DOHH2 (cell line): ENCODE results near the gene OR10H4.
"Not testable (repeated sequence)": the region's sequence is repeated elsewhere in the genome, so short reads cannot be mapped to it uniquely, and the experiment has no call there.

Experiments
- H3F3A ChIP-seq: fragments of 200-600 bp; sonication (generic), shearing (Covaris generic); 2 replicates; pipeline ENCODE4 v1.6.0; 2016; ENCODE audit warnings: antibody characterized with exemption, mild to moderate bottlenecking; ENCODE audit not compliant: control insufficient read depth, insufficient read depth
- H3K27ac ChIP-seq: fragments of 200-600 bp; sonication (generic); 2 replicates; pipeline ENCODE4 v1.5.1; 2014; ENCODE audit warnings: low read depth, mild to moderate bottlenecking, low read length, moderate library complexity
- H3K27me3 ChIP-seq: fragments of 200-600 bp; sonication (generic); 2 replicates; pipeline ENCODE4 v1.6.1; 2014; ENCODE audit warnings: mild to moderate bottlenecking, low read length, mixed read lengths; ENCODE audit not compliant: control insufficient read depth
- H3K36me3 ChIP-seq: fragments of 200-600 bp; sonication (generic); 2 replicates; pipeline ENCODE4 v1.6.1; 2014; ENCODE audit warnings: mild to moderate bottlenecking, low read length, moderate library complexity, mixed read lengths; ENCODE audit not compliant: control insufficient read depth
- H3K4me1 ChIP-seq: fragments of 200-600 bp; sonication (generic); 2 replicates; pipeline ENCODE4 v1.6.1; 2014; ENCODE audit warnings: mild to moderate bottlenecking, low read length, mixed read lengths; ENCODE audit not compliant: control insufficient read depth
- H3K4me2 ChIP-seq: fragments of 200-600 bp; sonication (generic); 2 replicates; pipeline ENCODE4 v1.6.0; 2014; ENCODE audit warnings: mild to moderate bottlenecking, low read length, moderate library complexity
- H3K4me3 ChIP-seq: fragments of 200-600 bp; sonication (generic); 2 replicates; pipeline ENCODE4 v1.5.1; 2014; ENCODE audit warnings: mild to moderate bottlenecking, low read length, mixed read lengths
- H3K79me2 ChIP-seq: fragments of 200-600 bp; sonication (generic); 2 replicates; pipeline ENCODE4 v1.6.1; 2014; ENCODE audit warnings: mild to moderate bottlenecking, low read length, mixed read lengths; ENCODE audit not compliant: control insufficient read depth
- H3K9me2 ChIP-seq: fragments of 200-600 bp; sonication (generic); replicated peaks from 2 replicates; pipeline ENCODE4 v1.6.1; 2014; ENCODE audit warnings: mild to moderate bottlenecking, low read length, mixed read lengths; ENCODE audit not compliant: control insufficient read depth
- H3K9me3 ChIP-seq: fragments of 200-600 bp; sonication (generic); 2 replicates; pipeline ENCODE4 v1.6.1; 2014; ENCODE audit warnings: antibody characterized with exemption, low read length, mixed read lengths; ENCODE audit not compliant: control insufficient read depth, insufficient read depth
- H4K20me1 ChIP-seq: fragments of 200-600 bp; sonication (generic); 2 replicates; pipeline ENCODE4 v1.6.0; 2014; ENCODE audit warnings: low read depth, mild to moderate bottlenecking, antibody characterized with exemption, low read length, moderate library complexity; ENCODE audit not compliant: control insufficient read depth, insufficient read depth
- CTCF ChIP-seq: fragments of 200-600 bp; sonication (generic); IDR thresholded peaks from one replicate; pipeline ENCODE4 v1.5.1; 2014; ENCODE audit warnings: antibody characterized with exemption, mild to moderate bottlenecking, low read depth, low read length; ENCODE audit not compliant: poor library complexity, severe bottlenecking
- EZH2phosphoT487 ChIP-seq: fragments of 200-600 bp; sonication (generic); IDR thresholded peaks from 2 replicates; pipeline ENCODE4 v1.6.1; 2017; ENCODE audit warnings: borderline replicate concordance, mild to moderate bottlenecking, antibody characterized with exemption, low read length, moderate library complexity, mixed read lengths

Gene OR10H4

GRCh38 chr19:15928321-15928720 lies 20.5 kb upstream of the OR10H4 start:
- H3K9me2 ChIP-seq, result no peaks in the 10 kb centered on the region
- no peak overlapping the region for H3K4me2 ChIP-seq
- TF ChIP-seq EZH2phosphoT487, result no peak
- no peak for TF ChIP-seq CTCF
- 0 out of 2 replicates have a peak, but pooled peaks cover 2% of the 10 kb centered on the region for H3K27me3 ChIP-seq
- no peak overlapping the region for H3K27ac ChIP-seq
- H3K36me3 ChIP-seq, result no peaks in the 10 kb centered on the region
- H3K4me3 ChIP-seq, result no peak overlapping the region
- H3K4me1 ChIP-seq, result no peaks in the 10 kb centered on the region
- H3K79me2 ChIP-seq, result no peaks in the 10 kb centered on the region
- H3F3A ChIP-seq, result no peaks in the 10 kb centered on the region
- H3K9me3 ChIP-seq, result no peaks in the 10 kb centered on the region
- H4K20me1 ChIP-seq, result no peaks in the 10 kb centered on the region

GRCh38 chr19:15933761-15934331 lies 15.0 kb upstream of the OR10H4 start:
- not testable (repeated sequence) for H3K4me3 ChIP-seq, H3K79me2 ChIP-seq, H4K20me1 ChIP-seq, H3K4me2 ChIP-seq, H3K9me3 ChIP-seq, H3F3A ChIP-seq, H3K4me1 ChIP-seq, H3K27ac ChIP-seq, H3K9me2 ChIP-seq, H3K27me3 ChIP-seq, H3K36me3 ChIP-seq

DNA sequence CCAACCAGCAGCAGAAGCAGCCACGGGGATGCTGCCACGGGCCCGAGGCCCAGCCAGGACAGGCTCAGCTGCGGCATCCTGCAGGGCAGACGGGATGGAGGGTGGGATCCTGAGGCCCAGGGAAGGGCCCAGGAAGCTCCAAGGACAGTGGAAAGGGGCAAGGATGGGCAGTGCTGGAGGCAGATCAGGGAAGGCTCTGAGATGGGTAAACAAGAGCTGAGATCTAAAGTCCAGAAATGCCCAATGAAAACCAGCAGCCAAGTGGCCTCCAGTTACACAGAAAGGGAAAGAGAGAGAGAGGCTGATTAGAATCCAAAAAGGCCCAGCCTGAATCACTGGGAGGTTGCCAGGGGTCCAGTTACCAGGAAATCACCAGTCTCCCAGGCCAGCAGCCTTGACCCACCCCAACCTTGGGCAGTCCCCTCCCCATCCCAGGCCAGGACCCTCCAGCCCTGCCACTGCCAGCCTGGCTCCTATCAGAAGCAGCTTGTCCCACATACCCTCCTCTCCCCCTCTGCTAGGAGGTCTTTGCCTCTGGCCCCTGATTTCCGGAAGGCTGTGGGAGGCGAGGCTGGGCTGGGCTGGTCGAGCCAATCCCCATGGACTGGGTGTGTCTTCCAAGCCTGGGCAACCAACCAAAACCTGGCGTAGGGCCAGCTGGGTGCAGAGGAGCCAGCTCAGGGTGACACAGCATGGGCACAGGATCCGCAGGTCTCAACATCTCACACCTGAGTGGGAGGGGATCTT lies 14.3 kb upstream of the OR10H4 start, which contains the start of gene CYP4F11:
Gene CYP4F11, minus strand, starts transcription at position 198 of the 747 bp plus-strand sequence. Its CDS starts 121 bp downstream, at position 77.
- TF ChIP-seq CTCF, result no peak
- no peak for TF ChIP-seq EZH2phosphoT487
- Histone ChIP-seq H3K9me2 (no peaks in the 10 kb centered on the region), H3K36me3 (no peaks in the 10 kb centered on the region), H3K4me3 (no peak within 1 kb of the TSS), H3K79me2 (no peaks in the 10 kb centered on the region), H3K4me1 (no peaks in the 10 kb centered on the region), H3F3A (no peaks in the 10 kb centered on the region), H4K20me1 (no peaks in the 10 kb centered on the region), H3K4me2 (no peak within 1 kb of the TSS), H3K9me3 (no peaks in the 10 kb centered on the region; the same call in 1 of the 2 replicates), H3K27me3 (no peaks in the 10 kb centered on the region), H3K27ac (no peak within 1 kb of the TSS)

- H3K4me1 ChIP-seq, result no peaks in the 10 kb centered on the region
- H3K27me3 ChIP-seq, result no peaks in the 10 kb centered on the region
- H3F3A ChIP-seq, result no peaks in the 10 kb centered on the region
- no peak for TF ChIP-seq EZH2phosphoT487
- no peak for TF ChIP-seq CTCF
- H3K9me3 ChIP-seq, result no peaks in the 10 kb centered on the region; the same call in 1 of the 2 replicates
- H3K27ac ChIP-seq, result no peak overlapping the region
- H3K4me2 ChIP-seq, result no peak overlapping the region
- H3K79me2 ChIP-seq, result no peaks in the 10 kb centered on the region
- no peaks in the 10 kb centered on the region for H4K20me1 ChIP-seq
- H3K4me3 ChIP-seq, result no peak overlapping the region
- no peaks in the 10 kb centered on the region for H3K36me3 ChIP-seq
- no peaks in the 10 kb centered on the region for H3K9me2 ChIP-seq
Observed at GRCh38 chr19:15935167-15935702, 13.6 kb upstream of the OR10H4 start.
